GM12801 (cell line): ENCODE results near the gene ART4.

Experiments used
- CTCF ChIP-seq: IDR thresholded peaks from one replicate; pipeline ENCODE4 v1.5.1; 2011; ENCODE audit warnings: control low read depth; ENCODE audit not compliant: insufficient read length; ENCODE audit errors: extremely low read depth

Gene ART4

GRCh38 chr12:14841761-14842160 lies 1.6 kb downstream of the ART4 start:
- TF ChIP-seq CTCF, result no peak

- no peak for TF ChIP-seq CTCF
Measured at GRCh38 chr12:14840616-14841015, 2.7 kb downstream of the ART4 start.

- no peak for TF ChIP-seq CTCF
Measured at GRCh38 chr12:14839262-14839661, 4.1 kb downstream of the ART4 start.

- TF ChIP-seq CTCF, result no peak
Measured at GRCh38 chr12:14836336-14837210, 6.8 kb downstream of the ART4 start.

GRCh38 chr12:14834509-14834908 lies 8.8 kb downstream of the ART4 start:
- TF ChIP-seq CTCF, result no peak

- no peak for TF ChIP-seq CTCF
Measured at GRCh38 chr12:14833952-14834351, 9.4 kb downstream of the ART4 start.

- no peak for TF ChIP-seq CTCF
Measured at GRCh38 chr12:14833336-14833735, 10.0 kb downstream of the ART4 start.
